HG02970 (cell line): ENCODE data around the gene MAP3K9.
"Not testable (repeated sequence)": the region's sequence is repeated elsewhere in the genome, so short reads cannot be mapped to it uniquely, and the experiment has no call there.

ENCODE experiments used
- ATAC-seq: cut with Tn5 transposase; IDR thresholded peaks from one replicate; pipeline ENCODE4 v1.9.1; 2021; ENCODE audit warnings: mild to moderate bottlenecking, moderate library complexity, moderate number of reproducible peaks; ENCODE audit not compliant: unreplicated experiment, low FRiP score

Gene MAP3K9

GRCh38 chr14:70809225-70810219 lies at the start of gene MAP3K9:
Gene MAP3K9 (minus strand): TSS chr14:70809513. CDS start chr14:70809171, 342 bp downstream.
- ATAC-seq = peak; percentile 84

DNA sequence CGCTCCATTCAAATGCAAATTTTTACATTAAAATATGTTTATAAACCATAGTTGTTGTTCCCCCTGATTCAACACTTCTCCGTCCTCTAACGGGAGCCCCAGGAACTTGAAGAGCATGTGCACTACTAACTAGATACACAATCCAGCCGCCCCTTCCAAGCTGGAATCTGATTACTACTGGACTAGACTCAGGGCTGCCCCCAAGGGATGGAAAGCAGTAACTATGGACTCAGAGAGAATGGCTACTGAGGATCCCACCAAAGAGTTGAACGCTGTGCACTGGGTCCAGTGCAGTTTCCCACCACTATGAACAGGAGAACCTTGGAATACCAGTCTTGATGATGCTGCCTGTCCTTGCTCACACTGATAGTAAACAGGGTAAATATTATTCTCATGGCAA lies 49.3 kb upstream of the MAP3K9 start:
- no peak for ATAC-seq

GRCh38 chr14:70857496-70857890 lies 48.2 kb upstream of the MAP3K9 start:
- no peak for ATAC-seq

- no peak for ATAC-seq
Measured at GRCh38 chr14:70856851-70857495, 47.7 kb upstream of the MAP3K9 start.

DNA sequence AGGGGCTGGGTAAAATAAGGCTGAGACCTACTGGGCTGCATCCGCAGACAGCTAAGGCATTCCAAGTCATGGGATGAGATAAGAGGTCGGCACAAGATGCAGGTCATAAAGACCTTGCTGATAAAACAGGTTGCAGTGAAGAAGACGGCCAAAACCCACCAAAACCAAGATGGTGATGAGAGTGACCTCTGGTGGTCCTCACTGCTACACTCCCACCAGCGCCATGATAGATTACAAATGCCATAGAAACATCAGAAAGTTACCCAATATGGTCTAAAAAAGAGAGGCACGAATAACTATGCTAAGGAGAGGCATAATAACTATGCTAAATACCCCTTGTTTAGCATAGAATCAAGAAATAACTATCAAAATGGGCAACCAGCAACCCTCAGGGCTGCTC lies 46.2 kb upstream of the MAP3K9 start:
- no peak for ATAC-seq

DNA sequence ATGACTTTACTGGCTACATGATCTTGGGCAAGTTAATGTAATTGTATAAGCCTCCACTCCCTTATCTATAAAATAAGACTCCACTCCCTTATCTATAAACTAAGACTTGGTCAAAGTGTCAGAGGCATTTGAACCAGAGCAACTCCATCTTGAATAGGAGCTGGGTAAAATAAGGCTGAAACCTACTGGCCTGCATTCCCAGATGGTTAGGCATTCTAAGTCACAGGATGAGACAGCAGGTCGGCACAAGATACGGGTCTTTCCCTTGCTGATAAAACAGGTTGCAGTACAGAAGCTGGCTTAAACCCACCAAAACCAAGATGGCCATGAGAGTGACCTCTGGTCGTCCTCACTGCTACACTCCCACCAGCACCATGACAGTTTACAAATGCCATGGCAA lies 44.3 kb upstream of the MAP3K9 start:
- not testable (repeated sequence) for ATAC-seq

DNA sequence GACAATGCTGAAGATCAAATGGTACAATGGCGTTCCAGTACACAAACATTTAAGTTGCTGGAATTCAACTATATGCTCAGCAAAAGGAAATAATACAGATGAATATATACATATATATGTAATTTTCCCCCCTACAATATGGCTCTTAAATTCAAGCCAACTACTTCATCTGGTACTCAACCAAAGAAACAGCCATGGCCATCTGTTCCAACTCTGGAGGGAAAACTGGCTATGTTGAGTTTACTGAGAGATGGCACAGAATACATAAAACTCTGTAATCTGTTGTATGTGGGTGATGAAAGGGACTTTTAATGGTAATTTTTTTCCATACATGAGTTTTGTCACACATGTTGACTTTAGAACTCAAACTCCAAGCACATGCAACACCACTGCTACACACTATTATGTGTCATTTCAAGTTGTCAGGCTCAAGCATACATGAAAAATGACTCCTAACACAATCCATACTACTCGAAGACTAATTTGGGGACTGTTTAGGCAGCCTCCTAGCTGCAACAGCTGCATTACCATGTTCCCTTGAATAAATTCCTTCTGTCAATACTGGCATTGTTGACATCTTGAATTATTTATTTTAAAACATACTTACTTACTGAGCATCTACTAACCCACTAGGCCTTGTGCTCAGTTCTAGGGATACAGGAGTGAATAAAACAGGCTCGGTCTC lies 38.2 kb upstream of the MAP3K9 start:
- ATAC-seq = no peak

DNA sequence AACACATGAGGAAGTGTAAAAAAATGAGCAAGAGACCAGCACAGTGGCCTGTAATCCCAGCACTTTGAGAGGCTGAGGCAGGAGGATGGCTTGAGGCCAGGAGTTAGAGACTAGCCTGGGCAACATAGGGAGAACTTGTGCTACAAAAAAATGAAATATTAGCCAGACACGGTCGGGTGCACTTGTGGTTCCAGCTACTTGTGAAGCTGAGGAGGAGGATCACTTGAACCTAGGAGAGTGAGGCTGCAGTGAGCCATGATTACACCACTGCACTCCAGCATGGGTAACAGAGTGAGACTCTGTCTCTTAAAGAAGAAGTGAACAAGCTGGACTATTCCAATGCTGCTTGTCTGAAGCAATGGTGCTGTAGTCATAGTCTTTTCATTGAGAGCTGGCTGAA lies 36.3 kb upstream of the MAP3K9 start:
- ATAC-seq = no peak

GRCh38 chr14:70842851-70843462 lies 33.6 kb upstream of the MAP3K9 start:
- no peak for ATAC-seq

DNA sequence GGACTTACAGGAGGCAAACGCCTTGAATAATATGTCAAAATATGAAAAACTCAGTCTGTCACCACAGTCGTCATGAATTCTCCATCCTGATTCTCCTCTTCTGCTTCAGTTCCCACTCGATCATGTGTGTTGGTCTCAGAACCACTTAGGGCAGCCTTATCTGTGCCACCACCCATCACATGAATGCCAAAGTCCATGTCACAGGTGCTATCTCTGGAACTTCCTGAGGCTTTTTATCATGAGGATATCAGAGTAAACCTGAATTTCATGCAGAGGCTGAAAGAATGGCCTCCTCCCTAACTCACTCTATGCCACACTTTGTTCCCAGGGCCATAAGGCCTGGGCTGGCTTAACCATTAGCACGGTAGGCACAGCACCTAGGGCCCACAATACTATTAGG lies 28.8 kb upstream of the MAP3K9 start:
- ATAC-seq = no peak

DNA sequence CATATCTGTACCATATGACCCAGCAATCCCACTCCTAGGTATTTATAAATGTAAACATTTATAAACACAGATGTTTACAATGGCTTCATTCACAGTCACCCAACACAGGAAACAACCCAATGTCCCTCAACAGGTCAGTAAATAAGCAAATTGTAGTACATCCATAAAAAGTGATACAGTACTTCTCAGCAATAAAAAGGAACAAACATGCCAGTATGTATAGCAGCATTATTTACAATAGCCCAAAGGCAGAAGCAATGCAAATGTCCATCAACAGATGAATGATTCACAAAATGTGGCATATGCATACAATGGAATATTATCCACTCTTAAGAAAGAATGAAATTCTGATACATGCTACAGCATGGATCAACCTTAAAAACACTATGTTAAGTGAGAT lies 27.6 kb upstream of the MAP3K9 start:
- ATAC-seq = no peak

DNA sequence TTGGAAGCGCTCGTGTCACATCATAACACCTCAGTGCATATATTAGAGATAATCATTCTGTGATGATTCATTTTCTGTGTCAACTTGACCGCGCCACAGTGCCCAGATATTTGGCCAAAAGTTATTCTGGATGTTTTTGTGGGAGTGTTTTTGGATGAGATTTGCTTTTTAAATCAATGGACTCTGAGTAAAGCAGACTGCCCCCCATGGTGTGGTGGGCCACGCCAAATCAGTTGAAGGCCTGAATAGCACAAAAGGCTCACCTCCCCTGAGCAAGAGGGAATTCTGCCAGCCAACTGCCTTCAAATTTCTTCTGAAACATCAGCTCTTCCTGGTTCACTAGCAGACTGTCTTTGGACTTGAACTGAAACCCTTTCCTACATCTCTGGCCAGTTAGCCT lies 24.6 kb upstream of the MAP3K9 start:
- no peak for ATAC-seq

DNA sequence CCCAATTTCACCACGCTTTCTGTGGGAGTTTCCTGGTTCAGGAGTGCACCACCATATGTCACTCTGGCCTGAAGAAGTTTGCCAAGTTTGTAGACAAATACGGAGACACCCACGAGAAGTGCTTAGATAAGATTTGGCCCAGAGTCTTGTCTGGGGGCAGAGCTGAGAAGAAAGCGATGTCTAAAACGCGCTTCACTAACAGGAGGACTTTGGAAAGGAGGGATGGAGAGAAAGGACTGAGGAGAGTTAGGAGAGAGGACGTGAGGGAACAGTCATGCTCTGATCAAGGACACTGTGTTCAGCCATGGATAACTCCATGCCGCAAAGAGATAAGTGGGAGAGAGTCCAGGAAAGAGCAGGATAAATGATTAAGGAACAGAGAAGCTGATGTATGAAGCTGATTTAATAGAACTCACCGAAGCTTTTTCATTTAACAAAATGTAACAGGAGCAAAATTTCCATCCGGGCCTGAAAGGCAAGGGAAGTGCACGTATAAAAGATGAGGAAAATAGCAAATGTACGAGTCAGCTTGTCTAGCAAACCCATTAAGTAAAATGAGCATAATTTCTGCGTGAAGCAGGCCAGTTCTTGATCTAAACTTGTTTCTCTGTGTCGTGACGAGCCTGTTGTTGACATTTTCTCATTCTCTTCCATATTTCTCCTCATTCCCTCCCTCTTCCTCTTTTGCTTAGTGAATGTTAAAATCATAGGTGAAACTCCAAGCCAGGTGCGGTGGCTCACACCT lies 23.4 kb upstream of the MAP3K9 start:
- no peak for ATAC-seq

- no peak for ATAC-seq
Measured at GRCh38 chr14:70830998-70831781, 21.9 kb upstream of the MAP3K9 start.

GRCh38 chr14:70828188-70828587 lies 18.9 kb upstream of the MAP3K9 start:
- ATAC-seq = no peak

DNA sequence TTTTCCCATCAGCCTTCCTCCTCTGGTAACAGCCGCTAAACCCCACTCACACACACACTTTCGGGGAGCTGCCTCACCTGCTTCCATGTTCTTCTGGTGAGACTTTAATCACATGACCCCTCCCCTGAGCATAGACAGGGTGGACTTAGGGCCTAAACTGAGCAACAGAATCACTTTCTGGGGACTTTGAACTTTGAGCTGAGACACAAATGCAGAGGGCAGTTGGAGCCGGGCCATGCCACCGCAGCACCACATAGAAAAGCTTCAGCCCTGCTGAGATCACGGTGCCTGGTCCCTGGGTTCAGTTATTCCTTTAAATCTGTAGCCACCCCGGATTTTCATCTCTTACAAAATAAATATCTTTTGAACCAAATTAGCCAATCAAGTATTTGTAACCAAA lies 18.4 kb upstream of the MAP3K9 start:
- no peak for ATAC-seq

DNA sequence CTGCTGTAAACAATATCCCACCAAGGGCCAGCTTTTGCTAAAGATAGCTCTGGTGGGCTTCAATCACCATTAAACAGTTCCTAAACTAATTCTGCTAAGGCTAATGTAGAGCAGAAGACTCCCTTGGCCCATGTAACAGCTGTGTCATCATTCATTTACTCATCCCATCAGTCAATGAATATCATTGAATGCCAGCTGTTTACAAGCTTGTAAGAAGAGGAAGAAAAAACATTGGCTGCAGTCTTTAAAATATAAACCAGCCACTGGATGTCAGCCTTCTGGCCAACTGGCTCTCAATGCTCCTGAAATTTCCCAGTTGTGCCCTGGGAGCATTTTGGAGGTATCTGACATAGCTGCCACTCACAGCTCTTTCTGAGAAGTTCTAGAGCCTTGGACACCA lies 18.0 kb upstream of the MAP3K9 start:
- no peak for ATAC-seq

- ATAC-seq = no peak
Measured at GRCh38 chr14:70823281-70823680, 14.0 kb upstream of the MAP3K9 start.

- ATAC-seq = no peak
Measured at GRCh38 chr14:70822530-70823185, 13.3 kb upstream of the MAP3K9 start.
